OCI-LY3 (cell line): ENCODE results near the gene PRKAA2.

Source experiments
- CTCF ChIP-seq: fragments of 200-600, 300-600 bp; sonication (generic); IDR thresholded peaks from 2 replicates; pipeline ENCODE4 v1.5.1; 2014; ENCODE audit warnings: antibody characterized with exemption, low read length, low read depth
- EZH2phosphoT487 ChIP-seq: fragments of 200-600 bp; shearing (Covaris generic); IDR thresholded peaks from 2 replicates; pipeline ENCODE4 v1.6.1; 2018; ENCODE audit warnings: antibody characterized with exemption, mixed run types, low read depth

GRCh38 chr1:56755911-56756310 lies 110.8 kb downstream of the PRKAA2 start:
- TF ChIP-seq CTCF: no peak
- TF ChIP-seq EZH2phosphoT487: no peak
